Neural cell (in vitro differentiated cells): ENCODE results near the gene MLLT6.

ENCODE experiments used
- CTCF ChIP-seq: fragments of 450-650 bp; IDR thresholded peaks from 2 replicates; pipeline ENCODE4 v1.5.1; 2014; ENCODE audit warnings: antibody characterized with exemption, mild to moderate bottlenecking, moderate library complexity; ENCODE audit not compliant: poor library complexity, severe bottlenecking
- EZH2 ChIP-seq: fragments of 200-600, 300-800 bp; shearing (Covaris generic), sonication (generic); IDR thresholded peaks from 2 replicates; pipeline ENCODE4 v1.6.1; 2014; ENCODE audit warnings: antibody characterized with exemption, low read length, borderline replicate concordance, mild to moderate bottlenecking; ENCODE audit not compliant: insufficient read depth, poor library complexity, severe bottlenecking
- POLR2AphosphoS5 ChIP-seq: IDR thresholded peaks from 2 replicates; pipeline ENCODE4 v1.6.1; 2012
- RAD21 ChIP-seq: fragments of 450-650 bp; conservative IDR thresholded peaks from 2 replicates; pipeline ENCODE4 v1.6.1; 2014; ENCODE audit warnings: antibody characterized with exemption, mild to moderate bottlenecking, moderate library complexity

- TF ChIP-seq RAD21 (no peak), EZH2 (no peak), POLR2AphosphoS5 (no peak), CTCF (no peak)
Observed at GRCh38 chr17:38742411-38743308, 37.6 kb downstream of the MLLT6 start.
